Middle frontal gyrus (tissue), 1 donor: ENCODE measurements around the gene VAV2.

Experiments
- DNase-seq: peaks from one replicate; pipeline ENCODE4 v3.0.0-alpha.2; 2015; ENCODE audit warnings: low spot score; ENCODE audit errors: extremely low spot score

The VAV2 gene

DNA sequence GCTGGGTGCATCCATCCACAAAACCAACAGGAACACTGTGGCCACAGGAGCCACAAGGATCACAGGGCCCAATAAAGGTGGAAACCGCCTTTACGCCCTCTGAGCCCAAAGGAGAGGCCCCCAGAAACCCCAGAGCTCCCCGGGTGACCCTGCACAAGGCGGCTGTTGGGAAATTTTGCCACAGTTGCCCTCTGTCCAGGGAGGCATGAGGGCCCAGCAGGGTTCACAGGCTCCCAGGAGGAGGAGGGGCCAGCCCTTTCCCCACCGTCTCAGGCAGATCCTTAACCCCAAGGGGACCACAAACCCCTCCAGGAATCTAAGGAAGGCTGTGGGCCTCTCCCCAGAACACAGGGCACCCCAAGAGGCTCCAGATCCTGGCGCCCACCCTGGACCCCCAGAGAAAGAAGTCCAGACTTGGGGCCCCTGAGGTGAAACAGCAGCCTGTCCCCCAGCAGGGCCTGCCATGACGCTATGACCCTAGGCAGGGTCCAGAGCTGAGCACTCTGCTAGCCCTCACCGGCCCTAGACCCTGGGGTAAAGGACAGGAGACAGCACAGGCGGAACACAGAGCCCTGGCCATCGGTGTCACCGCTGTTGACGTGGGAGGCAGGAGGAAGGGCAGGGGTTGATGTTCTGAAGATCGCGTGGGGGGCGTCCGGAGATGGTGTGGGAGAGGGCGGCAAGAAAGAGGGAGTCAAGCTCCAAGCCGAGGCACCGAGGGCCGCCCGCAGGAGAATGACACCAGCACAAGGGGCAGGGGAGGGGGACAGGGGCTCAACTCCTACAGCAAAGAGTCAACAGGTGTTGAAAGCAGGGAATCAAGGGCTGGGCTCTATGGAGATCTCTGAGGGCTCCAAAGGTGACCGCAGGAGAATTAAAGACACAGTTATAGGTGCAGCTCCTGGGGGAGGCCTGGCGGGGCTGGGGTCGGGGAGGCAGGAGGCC is 97.5 kb downstream of the VAV2 start:
- DNase-seq: no peak

DNA sequence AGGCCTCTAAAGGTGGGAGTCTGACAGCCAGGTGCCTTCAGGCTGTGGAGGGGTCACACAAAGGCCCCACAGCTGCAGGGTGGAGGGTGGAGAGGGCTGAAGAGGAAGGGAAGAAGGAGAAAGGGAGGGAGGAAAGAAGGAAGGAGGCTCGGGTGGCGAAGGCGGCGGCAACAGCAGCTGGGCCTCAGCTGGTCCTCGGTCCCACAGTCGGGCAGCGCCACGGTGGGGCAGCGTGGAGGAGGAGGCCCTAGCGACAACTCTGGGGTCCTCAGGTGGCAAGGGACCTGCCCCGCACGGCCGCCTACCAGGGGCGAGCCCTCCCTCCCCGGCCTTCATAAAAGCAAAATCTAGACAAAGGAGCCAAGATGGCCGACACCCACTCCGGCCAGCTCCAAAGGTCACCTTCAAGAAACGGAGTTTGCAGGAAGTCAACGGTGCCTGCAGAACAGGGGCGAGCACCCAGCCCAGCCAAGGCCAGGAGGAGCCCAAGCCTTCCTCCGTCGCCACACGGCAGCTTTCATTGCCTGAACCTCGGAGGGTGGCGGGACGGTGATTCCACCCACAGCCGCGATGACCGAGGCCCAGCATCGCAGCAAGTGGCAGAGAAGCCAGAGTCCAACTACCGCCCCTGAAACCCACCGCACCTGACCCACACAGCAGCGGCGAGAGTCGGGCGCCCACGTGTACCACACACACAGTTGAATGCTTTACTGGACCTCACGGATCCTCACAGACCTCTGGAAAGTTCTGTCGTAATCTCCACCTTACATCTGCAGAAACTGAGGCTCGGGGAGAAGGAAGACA is 98.7 kb downstream of the VAV2 start:
- no peak for DNase-seq

DNA sequence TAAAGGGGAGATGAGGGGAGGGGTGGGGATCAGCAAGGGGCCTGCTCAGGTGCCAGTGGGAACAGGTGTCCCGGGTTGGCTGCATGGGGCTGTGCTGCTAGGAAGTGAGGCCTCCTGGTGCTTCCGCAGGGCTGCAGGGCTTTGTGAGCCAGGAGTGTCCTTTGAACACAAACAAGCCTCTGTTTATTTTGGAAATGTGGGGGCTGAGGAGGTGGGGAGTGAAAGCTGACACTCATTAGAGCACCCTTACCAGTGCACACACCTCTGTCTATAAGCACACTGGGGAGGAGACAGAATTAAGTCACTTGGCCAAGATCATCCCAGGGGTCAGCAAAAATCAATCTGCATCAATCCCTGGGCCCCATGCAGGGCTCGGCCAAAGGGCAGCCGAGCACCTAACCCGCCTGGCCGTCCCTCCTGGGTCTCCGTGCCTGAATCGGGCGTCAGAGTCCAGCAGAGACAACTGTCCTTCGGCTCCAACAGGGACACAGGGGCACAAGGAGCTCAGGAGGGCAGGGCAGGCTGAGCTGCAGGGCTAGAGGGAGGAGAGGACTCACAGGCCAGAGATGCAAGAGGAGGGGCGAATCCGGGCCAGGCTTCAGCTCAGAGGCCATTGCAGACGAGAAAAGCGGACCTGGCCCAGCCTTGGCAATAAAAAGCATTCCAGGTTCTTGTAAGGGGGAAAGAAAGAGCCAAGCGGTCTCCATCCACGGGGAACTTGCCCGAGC is 99.8 kb downstream of the VAV2 start:
- no peak for DNase-seq

DNA sequence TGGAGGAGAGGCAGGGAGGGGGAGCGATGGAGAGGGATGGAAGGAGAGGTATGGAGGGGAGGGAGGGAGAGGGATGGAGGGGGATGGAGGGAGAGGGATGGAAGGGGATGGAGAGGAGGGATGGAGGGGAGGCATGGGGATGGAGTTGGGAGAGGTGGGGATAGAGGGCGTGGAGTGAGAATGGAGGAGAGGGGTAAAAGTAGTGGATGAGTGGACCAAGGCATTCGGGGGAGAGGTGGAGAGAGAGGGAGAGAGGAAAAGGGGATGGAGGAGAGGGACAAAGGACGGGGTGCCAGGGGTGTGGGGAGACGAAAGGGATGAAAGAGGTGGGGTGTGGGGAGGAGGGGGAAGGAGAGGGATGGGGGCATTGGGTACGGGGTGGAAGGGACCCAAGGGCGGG is 100.4 kb downstream of the VAV2 start:
- no peak for DNase-seq

DNA sequence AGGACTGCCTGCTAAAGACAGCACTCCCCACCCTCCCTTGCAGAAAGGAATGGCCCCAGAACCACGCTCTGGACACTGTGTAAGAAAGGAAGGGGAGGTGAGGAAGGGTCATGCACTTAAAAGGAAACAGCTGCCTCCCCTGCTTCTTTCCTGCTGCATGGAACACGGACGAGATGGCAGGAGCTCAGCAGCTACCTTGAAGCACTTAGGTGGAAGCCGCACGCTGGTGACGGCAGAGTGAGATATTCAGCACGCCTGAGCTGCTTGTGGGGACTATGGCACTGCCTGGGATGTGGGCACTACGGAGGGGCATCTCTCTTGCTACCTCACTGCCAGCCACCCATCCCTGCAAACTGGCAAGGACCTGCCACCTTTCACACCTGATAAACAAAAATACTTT is 101.5 kb downstream of the VAV2 start:
- DNase-seq: no peak

DNA sequence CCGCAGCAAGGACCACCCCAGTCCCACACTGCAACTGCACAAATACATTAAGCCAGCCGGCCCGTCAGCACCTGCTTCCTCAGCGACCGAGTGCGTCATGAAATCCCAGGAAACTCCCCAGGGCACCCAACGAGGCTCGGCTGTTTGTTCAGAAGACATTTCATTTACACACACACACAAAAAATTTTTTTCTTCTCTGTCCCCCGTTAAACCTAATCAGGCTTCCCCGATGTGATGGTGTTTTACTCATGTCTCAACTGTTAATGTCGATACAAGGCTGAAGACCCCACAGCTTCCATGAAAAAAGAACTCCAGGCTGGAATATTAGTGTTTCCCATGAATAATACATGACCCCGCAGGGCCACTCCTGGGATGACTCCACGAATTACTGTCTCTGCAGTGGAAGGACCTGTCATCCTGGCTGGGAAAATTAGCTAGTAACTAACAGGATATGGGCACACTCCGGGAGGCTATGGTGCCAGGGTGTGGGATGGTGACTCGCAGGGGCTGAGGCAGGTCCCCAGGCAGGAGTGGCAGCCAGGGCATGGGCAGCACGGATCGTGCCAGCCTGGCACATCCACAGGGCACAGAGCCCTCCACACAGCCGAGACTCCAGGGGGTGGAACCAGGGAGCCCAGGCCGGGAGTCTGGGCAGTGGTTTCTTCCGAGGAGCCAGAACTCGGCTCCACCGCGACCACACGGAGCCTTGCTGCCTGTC is 102.4 kb downstream of the VAV2 start:
- no peak for DNase-seq

DNA sequence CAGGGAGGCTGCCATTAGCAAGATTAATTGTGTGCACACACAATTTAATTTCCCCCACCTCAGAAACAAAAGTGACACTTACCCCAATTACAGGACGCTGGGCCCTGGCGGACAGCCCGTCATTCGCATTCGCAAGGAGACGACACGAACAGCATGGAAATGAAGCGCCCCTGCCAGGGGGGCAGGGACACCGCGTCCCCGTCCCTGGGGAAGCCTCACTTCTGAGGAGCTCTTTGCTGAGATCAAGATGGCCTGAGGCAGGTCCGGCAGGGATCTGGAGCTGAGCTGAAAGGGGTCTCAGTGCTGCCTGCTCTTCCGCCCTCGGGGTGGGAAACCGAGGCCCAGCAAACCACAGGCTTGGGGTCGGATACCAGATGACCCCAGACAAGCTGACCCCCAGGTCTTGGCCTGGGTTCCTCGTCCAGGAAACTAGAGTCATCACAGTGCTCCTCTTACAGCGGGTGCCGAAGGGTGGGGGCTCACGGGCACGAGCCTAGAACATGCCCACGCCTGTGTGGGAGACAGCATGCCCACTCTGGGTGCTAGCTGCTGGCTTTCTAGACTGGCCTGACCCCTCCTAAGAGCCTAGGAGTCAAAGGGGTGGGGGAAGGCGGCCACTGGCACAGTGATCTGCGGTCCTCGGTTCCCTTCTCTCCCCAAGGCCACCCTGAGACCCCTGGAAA is 103.2 kb downstream of the VAV2 start:
- no peak for DNase-seq

DNA sequence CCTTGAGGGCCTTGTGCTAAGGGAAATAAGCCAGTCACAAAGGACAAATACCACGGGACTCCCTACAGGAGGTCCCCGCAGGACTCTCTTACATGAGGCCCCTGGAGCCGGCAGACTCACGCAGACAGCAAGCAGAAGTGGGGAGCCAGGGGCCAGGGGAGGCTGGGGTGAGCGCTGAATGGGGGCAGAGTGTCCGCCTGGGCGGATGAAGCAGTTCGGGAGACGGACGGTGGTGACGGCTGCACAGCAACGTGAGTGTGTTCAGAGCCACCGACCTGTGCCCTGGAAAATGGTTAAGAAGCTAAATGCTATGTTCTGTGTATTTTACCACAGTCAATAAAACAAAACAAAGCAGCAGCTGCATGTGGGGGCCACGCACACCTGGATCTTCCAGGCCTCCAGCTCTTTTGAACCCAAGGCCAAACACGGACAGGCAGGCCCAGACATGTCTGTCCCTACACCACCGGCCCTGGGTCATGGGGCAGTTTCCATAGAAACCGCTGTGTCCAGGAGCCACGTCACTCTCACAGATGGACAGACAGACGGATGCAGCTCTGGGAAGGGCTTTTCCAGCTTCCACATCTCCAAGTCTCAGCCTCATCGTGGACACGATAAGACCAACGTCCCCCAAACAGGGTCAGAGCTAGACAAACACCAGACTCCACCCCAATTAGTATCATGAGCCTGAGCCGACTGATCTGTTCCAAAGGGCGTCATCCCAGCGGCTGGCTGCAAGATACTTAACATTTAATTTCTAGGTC is 103.9 kb downstream of the VAV2 start:
- no peak for DNase-seq

DNA sequence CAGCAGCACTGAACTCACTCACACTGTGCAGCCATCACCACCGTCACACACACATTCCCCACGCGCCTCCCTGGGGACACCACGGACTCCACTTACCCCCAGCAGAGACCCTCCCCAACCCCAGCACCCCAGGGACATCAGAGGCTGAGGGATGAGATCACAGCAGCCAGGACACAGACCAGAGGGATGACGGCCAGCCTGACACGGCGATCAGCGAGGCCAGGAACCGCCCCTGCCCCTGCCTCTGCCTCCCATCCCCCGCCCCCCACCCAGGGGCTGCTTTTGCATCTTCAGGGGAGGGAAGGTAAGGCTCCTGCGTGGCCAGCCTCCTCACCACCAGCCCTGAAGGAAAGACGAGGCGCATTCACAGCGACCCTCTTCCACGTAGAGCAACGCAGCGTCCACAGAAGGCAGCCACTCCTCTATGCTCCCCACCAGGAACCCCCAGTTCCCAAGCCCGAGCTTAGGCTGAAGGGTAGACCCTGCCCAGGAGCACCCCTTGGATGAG is 104.5 kb downstream of the VAV2 start:
- no peak for DNase-seq

DNA sequence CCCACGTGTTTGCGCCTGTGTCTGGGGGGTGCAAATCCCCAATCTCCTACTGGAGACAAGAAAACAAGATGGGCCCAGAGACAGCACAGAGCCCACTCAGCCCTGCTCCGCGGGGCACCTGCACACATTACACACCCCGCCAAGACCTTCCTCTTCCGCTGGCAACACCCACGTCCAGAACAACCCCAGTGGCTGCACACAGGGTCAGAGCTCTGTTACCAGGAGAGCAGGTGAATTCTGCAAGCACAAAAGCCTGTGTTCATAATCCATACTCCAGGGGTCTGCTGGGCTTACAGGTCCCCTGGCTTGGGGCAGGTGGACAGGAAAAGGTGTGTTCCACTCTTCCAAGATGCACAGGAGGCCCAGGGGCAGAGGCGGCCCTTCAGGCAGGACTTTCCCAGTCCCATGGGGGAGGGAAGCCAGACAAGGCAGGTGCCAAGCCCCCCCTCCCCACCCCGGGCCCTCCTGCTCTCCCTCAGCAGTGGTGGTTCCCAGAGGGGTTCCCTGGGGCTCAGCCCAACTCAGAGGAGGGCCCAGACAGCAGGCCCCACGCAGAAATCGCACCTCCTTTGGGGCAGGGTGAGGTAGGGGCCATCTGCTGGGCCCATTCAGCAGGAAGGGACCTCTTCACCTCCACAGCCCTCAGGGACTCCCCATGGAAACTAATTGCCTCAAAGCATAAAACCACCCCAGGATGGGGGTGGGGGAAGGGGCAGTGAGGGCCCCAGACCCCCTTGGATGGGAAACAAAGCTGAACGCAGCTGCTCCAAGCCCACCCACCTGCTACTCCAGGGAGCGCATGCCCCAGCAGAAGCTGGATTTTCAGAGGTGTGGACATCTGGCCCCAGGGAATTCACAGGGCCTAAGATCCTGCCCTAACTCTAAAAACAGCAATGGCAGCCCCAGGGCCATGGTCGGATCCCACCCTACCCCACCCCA is 105.3 kb downstream of the VAV2 start:
- DNase-seq: no peak

DNA sequence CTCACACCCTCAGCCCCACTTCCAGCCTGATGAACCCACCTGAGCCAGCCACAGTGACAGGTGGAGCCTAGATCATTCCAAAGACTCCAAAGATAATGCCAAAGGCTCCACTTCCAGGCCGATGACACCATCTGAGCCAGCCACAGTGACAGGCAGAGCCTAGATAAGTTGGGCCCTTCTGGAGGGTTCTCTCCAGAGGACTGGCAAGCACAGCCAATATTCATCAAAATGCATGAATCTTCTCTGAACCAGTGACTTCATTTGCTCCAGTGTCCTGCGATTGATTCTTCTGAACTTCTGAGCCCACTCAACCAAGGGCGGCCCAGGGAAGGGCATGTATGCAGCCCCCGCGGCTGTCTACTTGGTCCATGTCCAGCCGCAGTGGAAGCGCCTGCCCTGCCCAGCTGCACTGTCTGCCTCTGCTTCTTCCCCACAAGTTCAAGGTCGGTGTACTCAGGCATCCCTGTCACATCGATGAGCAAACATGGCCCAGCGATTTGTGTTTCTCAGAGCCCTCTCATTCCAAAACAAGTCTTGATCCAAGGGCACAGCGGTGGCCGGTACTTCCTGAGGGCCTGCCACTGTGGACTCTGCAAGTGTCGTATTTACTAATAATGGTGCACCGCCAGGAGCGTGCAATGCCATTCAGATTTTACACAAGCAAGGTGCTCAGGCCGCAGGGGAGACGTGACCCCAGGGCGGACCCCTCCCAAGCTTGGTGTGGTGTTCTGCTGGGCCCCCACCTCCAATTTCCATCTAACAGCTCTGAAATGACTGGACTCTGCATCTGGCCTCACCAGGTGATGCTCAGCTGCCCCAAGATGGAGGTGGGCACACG is 107.0 kb downstream of the VAV2 start:
- DNase-seq: no peak

DNA sequence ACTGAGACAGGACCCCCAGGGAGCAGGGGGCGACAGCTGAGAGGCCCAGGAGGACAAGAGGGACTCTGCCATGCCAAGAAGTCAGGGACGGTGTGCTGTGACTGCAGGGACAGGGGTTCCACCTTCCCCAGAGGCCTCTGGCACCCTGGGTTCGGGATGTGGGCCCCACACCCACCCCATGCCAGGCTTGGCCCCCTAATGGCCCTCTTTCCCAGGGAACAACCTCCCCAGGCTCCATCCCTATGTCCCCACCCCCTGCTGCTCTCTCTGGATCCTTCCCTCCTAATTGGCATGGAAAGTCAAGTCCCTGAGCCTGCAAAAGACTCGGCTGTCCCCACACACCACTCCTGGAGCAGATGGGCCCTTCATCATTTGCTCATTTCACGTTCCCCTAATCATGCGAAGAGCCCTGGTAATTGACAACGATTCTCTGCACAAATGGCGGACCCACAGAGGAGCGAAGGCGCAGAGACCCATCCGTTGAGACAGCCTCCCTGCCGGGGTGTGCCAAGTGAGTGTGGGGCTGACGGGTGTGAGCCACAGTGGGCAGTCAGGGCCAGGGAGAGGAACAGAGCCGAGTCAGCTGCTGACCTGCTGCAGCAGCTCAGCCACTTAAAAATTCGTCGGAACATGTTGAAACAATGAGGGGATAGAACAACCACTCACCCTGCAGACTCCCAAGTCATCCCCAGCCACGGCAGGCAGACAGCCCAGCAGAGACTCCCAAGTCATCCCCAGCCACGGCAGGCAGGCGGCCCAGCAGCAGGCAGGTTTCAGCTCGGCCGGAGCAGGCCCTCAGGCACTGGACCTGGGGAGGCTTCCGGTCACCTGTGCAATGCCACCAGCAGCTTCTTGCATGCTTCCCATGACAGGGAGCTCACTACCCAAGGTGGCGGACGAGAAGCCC is 109.0 kb downstream of the VAV2 start:
- no peak for DNase-seq

DNA sequence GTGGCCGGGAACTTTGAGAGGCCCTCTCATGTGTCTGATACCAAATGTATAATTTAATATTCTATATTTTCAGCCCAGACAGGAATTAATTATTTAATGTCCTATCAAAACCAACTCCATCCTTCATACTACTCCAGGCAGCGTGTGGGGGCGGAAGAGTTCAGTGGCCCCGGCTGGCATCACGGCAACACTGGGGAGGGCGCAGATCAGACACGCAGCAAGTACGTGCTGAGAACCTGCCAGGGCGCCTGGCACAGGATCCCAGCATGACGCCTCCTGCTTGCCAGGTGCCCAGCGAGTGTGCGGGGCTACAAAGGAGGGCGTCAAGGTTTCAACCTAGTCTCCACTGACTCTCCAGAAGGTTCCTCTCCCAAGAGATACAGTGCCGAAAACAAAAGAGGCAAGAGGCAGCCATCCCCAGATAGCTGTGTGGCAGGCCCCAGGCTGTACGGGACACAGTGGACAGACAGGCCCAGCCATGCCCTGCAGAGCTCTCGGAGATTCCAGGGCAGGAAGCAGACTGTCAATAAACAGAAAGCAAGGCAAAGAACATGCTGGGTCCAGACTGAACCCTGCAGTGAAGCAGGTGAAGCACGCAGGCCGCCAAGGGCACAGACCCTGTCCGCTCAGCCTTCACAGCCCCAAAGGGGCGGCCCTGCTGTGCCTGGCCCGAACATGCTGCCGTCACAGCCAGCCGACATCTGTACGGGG is 110.3 kb downstream of the VAV2 start:
- DNase-seq: no peak

DNA sequence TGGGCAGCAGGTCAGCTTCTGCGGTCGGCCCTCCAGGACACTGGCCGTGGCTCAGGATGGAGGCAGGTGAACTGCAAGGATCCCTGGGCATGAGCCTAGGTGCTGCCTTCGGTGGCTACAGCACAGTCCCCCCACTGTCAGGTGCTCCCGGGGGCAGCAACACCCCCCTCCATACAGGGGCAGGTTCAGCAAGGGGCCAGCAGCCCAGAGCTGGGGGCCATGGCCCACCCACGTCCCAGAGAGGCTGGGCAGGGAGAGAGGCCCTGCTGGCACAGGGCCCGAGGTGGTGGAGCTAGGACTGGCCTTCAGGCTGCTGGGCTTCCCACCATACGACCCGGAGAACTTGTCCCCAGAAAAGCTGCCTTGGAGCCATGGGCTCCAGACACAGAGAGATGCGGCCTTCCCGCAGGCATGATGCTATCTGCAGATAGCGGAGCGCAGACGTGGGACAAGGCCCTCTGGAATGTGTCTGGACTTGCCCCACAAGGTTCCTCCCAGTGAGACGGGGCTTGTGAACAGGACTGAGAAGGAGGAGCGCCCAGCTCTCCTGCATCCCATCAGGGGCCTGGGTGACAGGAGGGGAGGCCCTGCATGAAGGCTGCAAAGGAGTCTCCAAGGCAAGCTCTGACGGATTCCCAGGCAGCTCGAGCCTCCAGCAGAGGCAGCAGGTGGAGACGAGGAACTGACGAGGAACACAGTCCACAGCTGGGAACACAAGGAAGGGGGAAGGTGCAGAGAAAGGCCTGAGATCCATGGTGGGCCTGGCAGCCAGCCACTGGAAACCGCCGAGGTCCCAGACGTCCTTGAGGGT is 111.1 kb downstream of the VAV2 start:
- no peak for DNase-seq

DNA sequence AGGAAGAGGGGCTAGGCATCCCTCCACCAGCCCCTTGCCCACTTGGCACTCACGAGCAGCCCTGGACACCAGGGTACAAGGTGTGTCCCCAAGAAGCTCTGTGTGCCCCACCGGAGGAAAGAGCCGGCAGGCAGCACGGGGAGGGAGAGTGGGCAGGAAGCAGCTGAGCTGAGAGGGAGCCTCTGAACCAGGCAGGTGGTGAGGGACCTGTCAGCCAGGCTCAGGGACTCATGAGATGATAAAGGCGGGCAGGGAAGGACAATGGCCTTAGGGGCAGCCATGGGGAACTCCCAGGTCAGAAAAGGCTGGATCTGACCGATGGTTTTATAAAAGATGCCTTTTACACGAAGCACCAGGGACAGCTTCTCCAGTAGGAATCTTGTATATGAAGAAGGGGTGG is 112.0 kb downstream of the VAV2 start:
- DNase-seq: no peak
